ENCODE measurements around the gene ZNF236. TPM values are rescaled to one million over a fixed set of nuclear protein-coding genes. Genes with fewer than 3 reads are reported as not detected.

The ZNF236 gene
- polyA plus RNA-seq, 1 donor from 2014 or later = 7.7 TPM

DNA sequence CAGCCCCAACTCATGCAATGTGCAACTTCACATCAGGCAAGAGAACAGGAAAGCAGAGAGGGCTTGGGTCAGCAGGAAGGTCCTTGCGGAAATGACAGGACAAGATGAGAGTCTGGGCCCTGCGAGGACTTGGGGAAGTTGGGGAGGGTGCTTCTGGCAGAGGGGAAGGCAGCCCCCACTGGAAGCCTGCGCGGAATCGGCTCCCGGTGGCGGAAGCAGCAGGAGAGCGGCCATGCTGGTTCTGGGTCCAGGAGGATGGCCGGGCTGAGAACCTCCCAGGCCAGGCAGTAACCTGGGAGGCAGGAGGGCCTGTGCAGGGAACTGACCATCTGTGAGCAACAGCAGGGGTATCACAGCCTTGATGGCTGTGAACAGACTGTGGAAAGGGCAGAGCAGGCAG, 197.3 kb downstream of the ZNF236 start:
- H3K4me2 ChIP-seq (ENCODE audit: low read length) = no peak overlapping the region
- no peak overlapping the region for H2AFZ ChIP-seq (ENCODE audit: low read depth, low read length)
- H3K36me3 ChIP-seq (ENCODE audit: insufficient read depth, low read length) = no peaks in the 10 kb centered on the region
- no peaks in the 10 kb centered on the region for H3K27me3 ChIP-seq (ENCODE audit: insufficient read depth, low read depth, low read length)
- no peaks in the 10 kb centered on the region for H3K79me2 ChIP-seq (replicated peaks; ENCODE audit: insufficient read depth, low read length)
- H3K9ac ChIP-seq (ENCODE audit: low read length) = no peak overlapping the region
- no peak overlapping the region for H3K27ac ChIP-seq (ENCODE audit: low read length)
- no peaks in the 10 kb centered on the region for H3F3A ChIP-seq (ENCODE audit: insufficient read depth, low read length, poor library complexity, severe bottlenecking)
- no peak overlapping the region for H3K4me3 ChIP-seq (ENCODE audit: low read length)
- no peaks in the 10 kb centered on the region for H4K20me1 ChIP-seq (ENCODE audit: insufficient read depth)
- H3K9me2 ChIP-seq (ENCODE audit: insufficient read depth, low read length) = no peaks in the 10 kb centered on the region
- no peak for TF ChIP-seq MXI1 (conservative IDR thresholded peaks at IDR 0.05; ENCODE audit: poor library complexity, severe bottlenecking)
- H3K9me3 ChIP-seq (ENCODE audit: low read length) = no peaks in the 10 kb centered on the region

Small RNAs within 50 kb of the gene (small RNA-seq; reads per million reads assigned to genes)
- gene RF00017 = 0 reads per million in 3 experiments
- 0.10 to 14.4 (median 0.56) reads per million in 3 experiments for gene RNU6-346P

All from neural cell (in vitro differentiated cells).